HL-60 (cell line): Measurements from ENCODE around the gene BEGAIN.

ENCODE experiments used
- DNase-seq, 2 experiments: peaks; one replicate each; pipeline ENCODE4 v3.0.0-alpha.2; 2010 to 2020; ENCODE audit warnings: low read depth in 1 of 2, low spot score in 1 of 2
- H3K27ac ChIP-seq: fragments of 250-450 bp; sonication (Bioruptor Pico); replicated peaks from 2 replicates; pipeline ENCODE4 v1.5.1; 2020; ENCODE audit warnings: mild to moderate bottlenecking, moderate library complexity
- H3K27me3 ChIP-seq: fragments of 250-450 bp; sonication (Bioruptor Pico); 2 replicates; pipeline ENCODE4 v1.5.1; 2021; ENCODE audit warnings: mild to moderate bottlenecking, moderate library complexity; ENCODE audit not compliant: insufficient read depth, poor library complexity, severe bottlenecking
- H3K4me3 ChIP-seq: replicated peaks from 2 replicates; pipeline ENCODE4 v1.5.1; 2011; ENCODE audit warnings: mild to moderate bottlenecking, control low read depth, low read length; ENCODE audit not compliant: insufficient read depth
- GABPA ChIP-seq: IDR thresholded peaks from 2 replicates; pipeline ENCODE4 v1.6.1; 2012; ENCODE audit warnings: low read depth
- POLR2AphosphoS5 ChIP-seq: IDR thresholded peaks from 2 replicates; pipeline ENCODE4 v1.6.1; 2012; ENCODE audit warnings: low read depth
- REST ChIP-seq: IDR thresholded peaks from 2 replicates; pipeline ENCODE4 v1.6.1; 2012; ENCODE audit warnings: low read depth; ENCODE audit not compliant: insufficient replicate concordance
- SPI1 ChIP-seq: IDR thresholded peaks from 2 replicates; pipeline ENCODE4 v1.6.1; 2012; ENCODE audit warnings: low read depth, mild to moderate bottlenecking, borderline replicate concordance
- TF ChIP-seq, protein P1 (sequence below): IDR thresholded peaks from one replicate; pipeline ENCODE4 v1.5.1; 2011; ENCODE audit warnings: low read length, control low read depth, inconsistent platforms; ENCODE audit not compliant: insufficient read depth

Gene BEGAIN

DNA sequence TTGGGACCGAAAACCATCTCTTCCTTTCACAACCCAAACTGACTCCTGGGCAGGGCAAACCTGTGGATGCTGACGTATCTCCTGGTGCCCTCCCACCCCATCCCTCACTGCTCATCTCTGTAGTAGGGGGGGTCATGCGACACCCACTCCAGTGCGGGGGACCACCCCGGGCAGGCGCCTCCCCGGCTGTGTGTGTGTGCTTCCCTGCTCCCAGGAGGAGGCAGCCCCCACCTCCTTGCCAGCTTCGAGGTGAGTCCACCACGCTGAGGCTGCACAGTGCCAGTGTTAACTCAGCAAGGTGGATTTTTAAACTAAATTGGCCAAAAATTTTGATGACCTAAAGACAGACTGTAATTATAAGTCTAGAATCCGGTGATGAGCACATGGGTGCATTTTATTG is 46.2 kb upstream of the BEGAIN start:
- Histone ChIP-seq H3K27me3 (no peaks in the 10 kb centered on the region), H3K27ac (no peak overlapping the region), H3K4me3 (no peak overlapping the region)
- TF ChIP-seq, protein P1, sequence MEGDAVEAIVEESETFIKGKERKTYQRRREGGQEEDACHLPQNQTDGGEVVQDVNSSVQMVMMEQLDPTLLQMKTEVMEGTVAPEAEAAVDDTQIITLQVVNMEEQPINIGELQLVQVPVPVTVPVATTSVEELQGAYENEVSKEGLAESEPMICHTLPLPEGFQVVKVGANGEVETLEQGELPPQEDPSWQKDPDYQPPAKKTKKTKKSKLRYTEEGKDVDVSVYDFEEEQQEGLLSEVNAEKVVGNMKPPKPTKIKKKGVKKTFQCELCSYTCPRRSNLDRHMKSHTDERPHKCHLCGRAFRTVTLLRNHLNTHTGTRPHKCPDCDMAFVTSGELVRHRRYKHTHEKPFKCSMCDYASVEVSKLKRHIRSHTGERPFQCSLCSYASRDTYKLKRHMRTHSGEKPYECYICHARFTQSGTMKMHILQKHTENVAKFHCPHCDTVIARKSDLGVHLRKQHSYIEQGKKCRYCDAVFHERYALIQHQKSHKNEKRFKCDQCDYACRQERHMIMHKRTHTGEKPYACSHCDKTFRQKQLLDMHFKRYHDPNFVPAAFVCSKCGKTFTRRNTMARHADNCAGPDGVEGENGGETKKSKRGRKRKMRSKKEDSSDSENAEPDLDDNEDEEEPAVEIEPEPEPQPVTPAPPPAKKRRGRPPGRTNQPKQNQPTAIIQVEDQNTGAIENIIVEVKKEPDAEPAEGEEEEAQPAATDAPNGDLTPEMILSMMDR = no peak
- no peak for TF ChIP-seq SPI1
- no peak for TF ChIP-seq POLR2AphosphoS5
- no peak for TF ChIP-seq GABPA
- no peak for TF ChIP-seq REST
- DNase-seq = no peak

DNA sequence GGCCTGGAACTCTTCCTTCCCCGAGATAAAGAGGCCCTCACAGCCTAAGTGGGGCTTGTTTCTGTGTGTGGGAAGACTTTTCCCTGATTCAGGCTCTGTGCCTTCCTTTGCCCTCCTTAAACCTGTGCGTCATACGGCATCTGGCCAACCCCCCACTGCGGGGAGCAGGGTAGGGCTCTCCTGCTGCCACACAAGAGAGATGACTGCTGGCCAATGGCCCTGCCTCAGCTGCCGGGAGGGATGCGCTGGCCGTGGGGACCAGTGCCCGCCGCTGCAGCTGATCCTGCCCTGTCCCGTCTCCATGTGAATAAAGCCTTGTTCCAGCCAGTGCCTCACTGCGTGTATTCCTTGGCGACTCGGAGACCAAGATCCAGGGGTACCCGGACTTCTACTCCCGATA is 42.5 kb upstream of the BEGAIN start:
- Histone ChIP-seq H3K4me3 (no peak overlapping the region), H3K27me3 (no peaks in the 10 kb centered on the region), H3K27ac (no peak overlapping the region)
- no peak for DNase-seq
- no peak for TF ChIP-seq SPI1
- TF ChIP-seq, protein P1 = no peak
- TF ChIP-seq POLR2AphosphoS5 = no peak
- TF ChIP-seq REST = no peak
- TF ChIP-seq GABPA = no peak

DNA sequence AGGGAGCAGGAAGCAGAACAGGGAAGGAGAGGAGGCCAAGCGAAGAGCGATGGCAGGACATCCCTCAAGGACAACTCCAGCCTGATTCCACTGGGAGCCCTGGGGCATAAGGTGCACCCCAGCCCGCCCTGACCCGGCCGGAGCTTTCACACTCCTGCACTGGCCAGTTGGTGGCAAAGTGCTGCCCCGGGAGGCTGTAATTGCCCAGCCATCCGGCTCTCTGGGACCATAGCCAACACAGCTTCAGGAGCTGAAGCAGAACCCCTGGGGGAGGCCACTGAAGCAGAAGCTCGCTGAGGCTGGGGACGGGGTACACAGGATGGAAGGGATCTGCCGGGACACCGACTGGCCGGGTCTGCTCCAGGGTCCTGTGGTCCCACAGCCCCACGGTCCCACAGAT is 41.9 kb upstream of the BEGAIN start:
- DNase-seq = no peak
- Histone ChIP-seq H3K4me3 (no peak overlapping the region), H3K27ac (no peak overlapping the region), H3K27me3 (no peaks in the 10 kb centered on the region)
- TF ChIP-seq REST (no peak), SPI1 (no peak), GABPA (no peak), POLR2AphosphoS5 (no peak)
- TF ChIP-seq, protein P1 = no peak
